Upper lobe of left lung (tissue), 6 donors: ENCODE measurements around the gene ALPG. TPM values are rescaled to one million over a fixed set of nuclear protein-coding genes. Genes with fewer than 3 reads are reported as not detected.
"Not testable (repeated sequence)": the region's sequence is repeated elsewhere in the genome, so short reads cannot be mapped to it uniquely, and the experiment has no call there.

Experiments used
- ATAC-seq, 2 donors: fragments of 200-7000 bp; cut with Tn5 transposase; one replicate each; pipeline ENCODE4 v1.9.1; 2022; ENCODE audit warnings: mild to moderate bottlenecking in 2 of 2, moderate library complexity in 2 of 2; ENCODE audit not compliant: low FRiP score in 2 of 2
- DNase-seq, 2 donors: peaks; one replicate each; pipeline ENCODE4 v3.0.0-alpha.2; 2019 to 2020
- H3K27ac ChIP-seq, 4 donors: fragments of 200-600 bp; sonication (generic); one replicate each; pipeline ENCODE4 v1.5.1; 2016 to 2019
- H3K27me3 ChIP-seq, 4 donors: fragments of 200-600 bp; sonication (generic); one replicate each; pipeline ENCODE4 v1.5.1; 2017 to 2019
- H3K36me3 ChIP-seq, 4 donors: fragments of 200-600 bp; sonication (generic); one replicate each; pipeline ENCODE4 v1.5.1; 2016 to 2019
- H3K4me1 ChIP-seq, 4 donors: fragments of 200-600 bp; sonication (generic); one replicate each; pipeline ENCODE4 v1.5.1; 2018 to 2019
- H3K4me3 ChIP-seq, 4 donors: fragments of 200-600 bp; sonication (generic); one replicate each; pipeline ENCODE4 v1.5.1; 2017 to 2019; ENCODE audit warnings: mild to moderate bottlenecking in 2 of 4, moderate library complexity in 1 of 4
- H3K9me3 ChIP-seq, 4 donors: fragments of 200-600 bp; sonication (generic); one replicate each; pipeline ENCODE4 v1.5.1; 2018 to 2019
- EP300 ChIP-seq, 4 donors: sonication (generic); formaldehyde crosslinking; IDR thresholded peaks; one replicate each; pipeline ENCODE4 v1.5.1; 2017; ENCODE audit warnings: antibody characterized with exemption in 4 of 4, control low read depth in 2 of 4
- POLR2A ChIP-seq, 4 donors: fragments of 450-650 bp; IDR thresholded peaks; one replicate each; pipeline ENCODE4 v1.5.1; 2016 to 2017; ENCODE audit warnings: antibody characterized with exemption in 4 of 4, mild to moderate bottlenecking in 2 of 4
- POLR2AphosphoS5 ChIP-seq, 2 donors: sonication (generic); formaldehyde crosslinking; IDR thresholded peaks; one replicate each; pipeline ENCODE4 v1.5.1; 2017; ENCODE audit warnings: antibody characterized with exemption in 2 of 2
- WGBS, 2 donors: methylation state at CpG; one replicate each; pipeline ENCODE4 v1.1.5; 2017 to 2018; 5-methylcytosine and 5-hydroxymethylcytosine counted together
- total RNA-seq, 6 donors: library from RNA; depleted of rRNA in 4 of 6; stranded (reverse); fragments of >200 nt in 4 of 6; gene quantifications; one replicate each; pipeline versions ENCODE4 v1.1.0 to v1.2.1, GENCODE V29; 2016 to 2021
- TF ChIP-seq, protein P1 (sequence below), 6 experiments: fragments of 450-650 bp in 4 of 6; fragments of 200-600 bp in 2 of 6; sonication (generic) in 2 of 6; IDR thresholded peaks; one replicate each; pipeline ENCODE4 v1.5.1; 2016 to 2019; ENCODE audit warnings: antibody characterized with exemption in 6 of 6
- donor health status: DM: no; HTN: no; CAD: no; lungs with moderate emphysema.
- donor health status: DM: no; HTN: yes; CAD: no; lungs with severe emphysema.

The ALPG gene
- total RNA-seq, 6 donors from 2014 or later: 0.91 to 2.3 (median 1.4) TPM; not detected in 2

- no peaks in the 10 kb centered on the region for H3K9me3 ChIP-seq
- H3K4me1 ChIP-seq: peaks cover 0 to 10% (median 3%) of the 10 kb centered on the region in 4 donors
- H3K36me3 ChIP-seq: no peaks in the 10 kb centered on the region
- H3K27ac ChIP-seq: no peak overlapping the region
- H3K4me3 ChIP-seq: peak overlapping the region in 3 of 4 donors; percentile 17 to 35 (median 32)
- ATAC-seq (peak; percentile 19 to 42), DNase-seq (peak; percentile 18 to 50)
- no peaks in the 10 kb centered on the region for H3K27me3 ChIP-seq
- TF ChIP-seq POLR2A (IDR thresholded peaks at IDR 0.05): no peak
- 55 to 63% methylated on average over 14 of the region's 14 CpGs for WGBS, 2 donors
These were observed 42.6 kb upstream of the ALPG start for GRCh38 chr2:232363784-232364615.

GRCh38 chr2:232364806-232365594 lies 41.6 kb upstream of the ALPG start:
- WGBS, 2 donors: 68 to 69% methylated on average over 7 to 16 of the region's 18 CpGs
- peak; percentile 17 to 40 for DNase-seq

GRCh38 chr2:232365621-232366321 lies 40.9 kb upstream of the ALPG start:
- TF ChIP-seq EP300 (IDR thresholded peaks at IDR 0.05) (no peak), POLR2A (IDR thresholded peaks at IDR 0.05) (no peak), POLR2AphosphoS5 (IDR thresholded peaks at IDR 0.05) (no peak)
- TF ChIP-seq, protein P1, sequence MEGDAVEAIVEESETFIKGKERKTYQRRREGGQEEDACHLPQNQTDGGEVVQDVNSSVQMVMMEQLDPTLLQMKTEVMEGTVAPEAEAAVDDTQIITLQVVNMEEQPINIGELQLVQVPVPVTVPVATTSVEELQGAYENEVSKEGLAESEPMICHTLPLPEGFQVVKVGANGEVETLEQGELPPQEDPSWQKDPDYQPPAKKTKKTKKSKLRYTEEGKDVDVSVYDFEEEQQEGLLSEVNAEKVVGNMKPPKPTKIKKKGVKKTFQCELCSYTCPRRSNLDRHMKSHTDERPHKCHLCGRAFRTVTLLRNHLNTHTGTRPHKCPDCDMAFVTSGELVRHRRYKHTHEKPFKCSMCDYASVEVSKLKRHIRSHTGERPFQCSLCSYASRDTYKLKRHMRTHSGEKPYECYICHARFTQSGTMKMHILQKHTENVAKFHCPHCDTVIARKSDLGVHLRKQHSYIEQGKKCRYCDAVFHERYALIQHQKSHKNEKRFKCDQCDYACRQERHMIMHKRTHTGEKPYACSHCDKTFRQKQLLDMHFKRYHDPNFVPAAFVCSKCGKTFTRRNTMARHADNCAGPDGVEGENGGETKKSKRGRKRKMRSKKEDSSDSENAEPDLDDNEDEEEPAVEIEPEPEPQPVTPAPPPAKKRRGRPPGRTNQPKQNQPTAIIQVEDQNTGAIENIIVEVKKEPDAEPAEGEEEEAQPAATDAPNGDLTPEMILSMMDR (IDR thresholded peaks at IDR 0.05): peak in 4 of 6 experiments; percentile 36 to 55 (median 44)
- 77 to 79% methylated on average over 16 to 20 of the region's 20 CpGs for WGBS, 2 donors
- ATAC-seq: peak; percentile 31 to 52

More at GRCh38 chr2:232364806-232365594, 41.6 kb upstream of the ALPG start:
- not testable (repeated sequence) for H3K27me3 ChIP-seq, H3K36me3 ChIP-seq, H3K27ac ChIP-seq, H3K4me3 ChIP-seq, H3K9me3 ChIP-seq
- H3K4me1 ChIP-seq: peaks cover 0 to 10% (median 3%) of the 10 kb centered on the region in 4 donors
- peak; percentile 17 for ATAC-seq

GRCh38 chr2:232366461-232366860 lies 40.2 kb upstream of the ALPG start:
- H3K4me3 ChIP-seq, H3K27me3 ChIP-seq, H3K27ac ChIP-seq, ATAC-seq, H3K36me3 ChIP-seq, H3K9me3 ChIP-seq: not testable (repeated sequence)
- DNase-seq: peak; percentile 8 to 73
- H3K4me1 ChIP-seq: peaks cover 0 to 10% (median 3%) of the 10 kb centered on the region in 4 donors
- 90% methylated on average over 5 to 9 of the region's 23 CpGs for WGBS, 2 donors

More at GRCh38 chr2:232365621-232366321, 40.9 kb upstream of the ALPG start:
- Histone ChIP-seq H3K4me1 (peaks cover 0 to 10% (median 3%) of the 10 kb centered on the region in 4 donors), H3K27ac (no peak overlapping the region), H3K27me3 (no peaks in the 10 kb centered on the region), H3K4me3 (no peak overlapping the region), H3K9me3 (no peaks in the 10 kb centered on the region), H3K36me3 (no peaks in the 10 kb centered on the region)
- peak; percentile 17 to 45 for DNase-seq

GRCh38 chr2:232367016-232367415 lies 39.6 kb upstream of the ALPG start:
- Histone ChIP-seq H3K36me3 (no peaks in the 10 kb centered on the region), H3K27ac (no peak overlapping the region), H3K4me3 (no peak overlapping the region), H3K4me1 (peaks cover 0 to 10% (median 3%) of the 10 kb centered on the region in 4 donors), H3K9me3 (no peaks in the 10 kb centered on the region), H3K27me3 (no peaks in the 10 kb centered on the region)
- TF ChIP-seq POLR2AphosphoS5 (IDR thresholded peaks at IDR 0.05) (no peak), POLR2A (IDR thresholded peaks at IDR 0.05) (no peak), EP300 (IDR thresholded peaks at IDR 0.05) (no peak)
- TF ChIP-seq, protein P1 (IDR thresholded peaks at IDR 0.05): no peak
- 71 to 80% methylated on average over 6 to 7 of the region's 7 CpGs for WGBS, 2 donors
- peak in 1 of 2 donors; percentile 10 for DNase-seq
- ATAC-seq: no peak
